ENCODE measurements around the gene BNIP3.

- TF ChIP-seq SRF (IDR thresholded peaks at IDR 0.05; ENCODE audit: low read depth), result no peak
- no peak for TF ChIP-seq YY1 (IDR thresholded peaks at IDR 0.05; ENCODE audit: extremely low read depth, insufficient replicate concordance, low read depth, low read length)
- TF ChIP-seq CEBPB (IDR thresholded peaks at IDR 0.05; ENCODE audit: low read depth), result no peak
- no peak for TF ChIP-seq ZFX (IDR thresholded peaks at IDR 0.05)
- TF ChIP-seq, protein P1, sequence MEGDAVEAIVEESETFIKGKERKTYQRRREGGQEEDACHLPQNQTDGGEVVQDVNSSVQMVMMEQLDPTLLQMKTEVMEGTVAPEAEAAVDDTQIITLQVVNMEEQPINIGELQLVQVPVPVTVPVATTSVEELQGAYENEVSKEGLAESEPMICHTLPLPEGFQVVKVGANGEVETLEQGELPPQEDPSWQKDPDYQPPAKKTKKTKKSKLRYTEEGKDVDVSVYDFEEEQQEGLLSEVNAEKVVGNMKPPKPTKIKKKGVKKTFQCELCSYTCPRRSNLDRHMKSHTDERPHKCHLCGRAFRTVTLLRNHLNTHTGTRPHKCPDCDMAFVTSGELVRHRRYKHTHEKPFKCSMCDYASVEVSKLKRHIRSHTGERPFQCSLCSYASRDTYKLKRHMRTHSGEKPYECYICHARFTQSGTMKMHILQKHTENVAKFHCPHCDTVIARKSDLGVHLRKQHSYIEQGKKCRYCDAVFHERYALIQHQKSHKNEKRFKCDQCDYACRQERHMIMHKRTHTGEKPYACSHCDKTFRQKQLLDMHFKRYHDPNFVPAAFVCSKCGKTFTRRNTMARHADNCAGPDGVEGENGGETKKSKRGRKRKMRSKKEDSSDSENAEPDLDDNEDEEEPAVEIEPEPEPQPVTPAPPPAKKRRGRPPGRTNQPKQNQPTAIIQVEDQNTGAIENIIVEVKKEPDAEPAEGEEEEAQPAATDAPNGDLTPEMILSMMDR (IDR thresholded peaks at IDR 0.05 in 2 of 3, conservative IDR thresholded peaks at IDR 0.05 in 1 of 3; ENCODE audit: borderline replicate concordance in 1 of 3, insufficient read depth in 1 of 3, low read depth in 2 of 3, low read length in 2 of 3), result no peak
Observed at GRCh38 chr10:132028706-132029105, 47.0 kb upstream of the BNIP3 start.

Data from HCT116 (cell line).